ENCODE results near the gene DDX31. TPM values are rescaled to one million over a fixed set of nuclear protein-coding genes. Genes with fewer than 3 reads are reported as not detected.
A peak's percentile ranks its signal among the peaks of the same experiment; 100 is the strongest.

Gene DDX31
- total RNA-seq, 1 experiment from 2014 or later, result 26.2 TPM

DNA sequence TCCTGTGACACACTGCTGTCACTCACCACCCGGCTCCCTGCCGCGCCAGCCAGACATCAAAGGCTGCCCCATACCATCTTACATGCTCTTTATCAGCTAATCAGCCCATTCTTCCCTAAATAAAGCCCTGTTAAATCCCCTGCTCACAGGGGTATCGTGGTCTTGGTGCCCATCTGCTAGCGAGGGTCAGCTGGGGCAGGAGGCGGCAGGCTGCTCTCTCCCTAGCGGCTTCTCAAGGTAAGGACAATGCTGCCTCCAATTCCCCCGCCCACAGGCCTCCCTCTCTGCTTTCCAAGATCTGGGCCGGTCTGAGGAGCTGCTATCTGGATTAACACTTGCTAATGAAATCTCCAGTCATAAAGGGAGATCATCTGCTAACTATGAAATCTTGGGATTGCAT lies 60.6 kb downstream of the DDX31 start (continued):
- TF ChIP-seq, protein P1, sequence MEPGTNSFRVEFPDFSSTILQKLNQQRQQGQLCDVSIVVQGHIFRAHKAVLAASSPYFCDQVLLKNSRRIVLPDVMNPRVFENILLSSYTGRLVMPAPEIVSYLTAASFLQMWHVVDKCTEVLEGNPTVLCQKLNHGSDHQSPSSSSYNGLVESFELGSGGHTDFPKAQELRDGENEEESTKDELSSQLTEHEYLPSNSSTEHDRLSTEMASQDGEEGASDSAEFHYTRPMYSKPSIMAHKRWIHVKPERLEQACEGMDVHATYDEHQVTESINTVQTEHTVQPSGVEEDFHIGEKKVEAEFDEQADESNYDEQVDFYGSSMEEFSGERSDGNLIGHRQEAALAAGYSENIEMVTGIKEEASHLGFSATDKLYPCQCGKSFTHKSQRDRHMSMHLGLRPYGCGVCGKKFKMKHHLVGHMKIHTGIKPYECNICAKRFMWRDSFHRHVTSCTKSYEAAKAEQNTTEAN (CRISPR knock-in tag; IDR thresholded peaks at IDR 0.05), result no peak

DNA sequence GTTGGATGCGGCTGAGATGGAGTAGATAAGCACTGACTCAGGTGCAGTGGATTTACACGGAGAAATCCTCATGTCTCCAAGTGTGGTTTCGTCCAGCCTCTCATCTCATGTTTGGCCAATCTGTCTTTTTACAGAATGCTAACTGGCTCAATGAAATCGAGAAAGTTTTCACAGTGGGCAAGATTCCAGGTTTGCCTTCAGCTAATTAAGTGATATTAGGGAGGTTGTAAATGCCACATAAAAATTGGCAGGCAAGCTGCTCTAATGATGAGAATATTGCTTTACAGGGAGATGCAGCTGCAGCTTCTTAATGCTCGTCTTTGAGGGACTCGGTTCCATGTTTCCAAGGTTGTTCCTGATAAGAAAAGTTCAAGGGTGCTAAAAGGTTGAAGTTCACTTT lies 63.7 kb downstream of the DDX31 start:
- Mint-ChIP-seq H3K27me3 (ENCODE audit: low read depth) (no peaks in the 10 kb centered on the region), H3K27ac (peak overlapping the region; percentile 84; the same call in 1 of the 2 replicates), H3K9me3 (no peaks in the 10 kb centered on the region), H3K4me3 (no peak overlapping the region), H3K4me1 (peaks cover 8% of the 10 kb centered on the region), H3K36me3 (peaks cover 45% of the 10 kb centered on the region)
- TF ChIP-seq RORB (CRISPR knock-in tag; IDR thresholded peaks at IDR 0.05), result no peak
- no peak for TF ChIP-seq FOXK1 (CRISPR knock-in tag; IDR thresholded peaks at IDR 0.05)
- no peak for TF ChIP-seq SOX15 (CRISPR knock-in tag; IDR thresholded peaks at IDR 0.05)
- TF ChIP-seq, protein P2, sequence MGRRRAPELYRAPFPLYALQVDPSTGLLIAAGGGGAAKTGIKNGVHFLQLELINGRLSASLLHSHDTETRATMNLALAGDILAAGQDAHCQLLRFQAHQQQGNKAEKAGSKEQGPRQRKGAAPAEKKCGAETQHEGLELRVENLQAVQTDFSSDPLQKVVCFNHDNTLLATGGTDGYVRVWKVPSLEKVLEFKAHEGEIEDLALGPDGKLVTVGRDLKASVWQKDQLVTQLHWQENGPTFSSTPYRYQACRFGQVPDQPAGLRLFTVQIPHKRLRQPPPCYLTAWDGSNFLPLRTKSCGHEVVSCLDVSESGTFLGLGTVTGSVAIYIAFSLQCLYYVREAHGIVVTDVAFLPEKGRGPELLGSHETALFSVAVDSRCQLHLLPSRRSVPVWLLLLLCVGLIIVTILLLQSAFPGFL (CRISPR knock-in tag; IDR thresholded peaks at IDR 0.05; ENCODE audit: borderline replicate concordance), result no peak
- TF ChIP-seq, protein P3, sequence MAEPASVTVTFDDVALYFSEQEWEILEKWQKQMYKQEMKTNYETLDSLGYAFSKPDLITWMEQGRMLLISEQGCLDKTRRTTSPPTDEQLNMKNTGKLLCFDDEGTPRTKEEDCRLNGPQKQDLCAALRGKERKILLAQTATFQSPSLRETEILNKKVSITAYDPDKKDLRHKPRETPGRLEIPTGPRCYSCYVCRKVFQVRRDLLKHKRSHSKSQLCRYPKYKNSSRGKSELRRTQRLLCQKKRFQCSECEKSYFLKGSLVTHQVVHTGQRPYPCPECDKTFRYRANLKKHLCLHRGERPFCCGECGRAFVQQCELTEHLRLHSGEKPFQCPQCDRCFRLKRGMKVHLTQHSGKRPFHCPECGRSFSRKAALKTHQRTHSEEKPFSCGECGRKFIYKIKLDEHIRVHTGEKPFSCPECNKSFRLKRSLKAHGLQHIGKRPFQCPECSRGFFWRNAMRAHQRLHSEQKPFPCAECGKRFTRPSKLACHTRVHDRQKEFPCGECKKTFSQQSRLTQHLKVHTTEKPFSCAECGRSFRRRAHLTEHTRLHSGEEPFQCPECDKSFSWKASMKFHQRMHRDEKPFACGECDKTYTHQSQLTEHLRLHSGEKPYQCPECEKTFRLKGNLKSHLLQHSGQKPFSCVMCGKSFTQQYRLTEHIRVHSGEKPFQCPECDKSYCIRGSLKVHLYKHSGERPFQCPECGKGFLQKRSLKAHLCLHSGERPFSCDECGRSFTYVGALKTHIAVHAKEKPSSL (CRISPR knock-in tag; conservative IDR thresholded peaks at IDR 0.05), result no peak
- no peak for TF ChIP-seq NR1H2 (CRISPR knock-in tag; IDR thresholded peaks at IDR 0.05)
- TF ChIP-seq EMX1 (CRISPR knock-in tag; IDR thresholded peaks at IDR 0.05), result no peak
- TF ChIP-seq, protein P4, sequence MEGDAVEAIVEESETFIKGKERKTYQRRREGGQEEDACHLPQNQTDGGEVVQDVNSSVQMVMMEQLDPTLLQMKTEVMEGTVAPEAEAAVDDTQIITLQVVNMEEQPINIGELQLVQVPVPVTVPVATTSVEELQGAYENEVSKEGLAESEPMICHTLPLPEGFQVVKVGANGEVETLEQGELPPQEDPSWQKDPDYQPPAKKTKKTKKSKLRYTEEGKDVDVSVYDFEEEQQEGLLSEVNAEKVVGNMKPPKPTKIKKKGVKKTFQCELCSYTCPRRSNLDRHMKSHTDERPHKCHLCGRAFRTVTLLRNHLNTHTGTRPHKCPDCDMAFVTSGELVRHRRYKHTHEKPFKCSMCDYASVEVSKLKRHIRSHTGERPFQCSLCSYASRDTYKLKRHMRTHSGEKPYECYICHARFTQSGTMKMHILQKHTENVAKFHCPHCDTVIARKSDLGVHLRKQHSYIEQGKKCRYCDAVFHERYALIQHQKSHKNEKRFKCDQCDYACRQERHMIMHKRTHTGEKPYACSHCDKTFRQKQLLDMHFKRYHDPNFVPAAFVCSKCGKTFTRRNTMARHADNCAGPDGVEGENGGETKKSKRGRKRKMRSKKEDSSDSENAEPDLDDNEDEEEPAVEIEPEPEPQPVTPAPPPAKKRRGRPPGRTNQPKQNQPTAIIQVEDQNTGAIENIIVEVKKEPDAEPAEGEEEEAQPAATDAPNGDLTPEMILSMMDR (IDR thresholded peaks at IDR 0.05), result no peak
- TF ChIP-seq FOXJ3 (CRISPR knock-in tag; IDR thresholded peaks at IDR 0.05; ENCODE audit: borderline replicate concordance), result no peak
- TF ChIP-seq, protein P5, sequence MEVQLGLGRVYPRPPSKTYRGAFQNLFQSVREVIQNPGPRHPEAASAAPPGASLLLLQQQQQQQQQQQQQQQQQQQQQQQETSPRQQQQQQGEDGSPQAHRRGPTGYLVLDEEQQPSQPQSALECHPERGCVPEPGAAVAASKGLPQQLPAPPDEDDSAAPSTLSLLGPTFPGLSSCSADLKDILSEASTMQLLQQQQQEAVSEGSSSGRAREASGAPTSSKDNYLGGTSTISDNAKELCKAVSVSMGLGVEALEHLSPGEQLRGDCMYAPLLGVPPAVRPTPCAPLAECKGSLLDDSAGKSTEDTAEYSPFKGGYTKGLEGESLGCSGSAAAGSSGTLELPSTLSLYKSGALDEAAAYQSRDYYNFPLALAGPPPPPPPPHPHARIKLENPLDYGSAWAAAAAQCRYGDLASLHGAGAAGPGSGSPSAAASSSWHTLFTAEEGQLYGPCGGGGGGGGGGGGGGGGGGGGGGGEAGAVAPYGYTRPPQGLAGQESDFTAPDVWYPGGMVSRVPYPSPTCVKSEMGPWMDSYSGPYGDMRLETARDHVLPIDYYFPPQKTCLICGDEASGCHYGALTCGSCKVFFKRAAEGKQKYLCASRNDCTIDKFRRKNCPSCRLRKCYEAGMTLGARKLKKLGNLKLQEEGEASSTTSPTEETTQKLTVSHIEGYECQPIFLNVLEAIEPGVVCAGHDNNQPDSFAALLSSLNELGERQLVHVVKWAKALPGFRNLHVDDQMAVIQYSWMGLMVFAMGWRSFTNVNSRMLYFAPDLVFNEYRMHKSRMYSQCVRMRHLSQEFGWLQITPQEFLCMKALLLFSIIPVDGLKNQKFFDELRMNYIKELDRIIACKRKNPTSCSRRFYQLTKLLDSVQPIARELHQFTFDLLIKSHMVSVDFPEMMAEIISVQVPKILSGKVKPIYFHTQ (CRISPR knock-in tag; IDR thresholded peaks at IDR 0.05), result no peak
- TF ChIP-seq SMAD3 (CRISPR knock-in tag; IDR thresholded peaks at IDR 0.05; ENCODE audit: borderline replicate concordance), result no peak
- TF ChIP-seq, protein P6, sequence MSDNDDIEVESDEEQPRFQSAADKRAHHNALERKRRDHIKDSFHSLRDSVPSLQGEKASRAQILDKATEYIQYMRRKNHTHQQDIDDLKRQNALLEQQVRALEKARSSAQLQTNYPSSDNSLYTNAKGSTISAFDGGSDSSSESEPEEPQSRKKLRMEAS (CRISPR knock-in tag; IDR thresholded peaks at IDR 0.05), result no peak
- TF ChIP-seq SMAD4 (CRISPR knock-in tag; IDR thresholded peaks at IDR 0.05), result no peak
- TF ChIP-seq TEAD4 (CRISPR knock-in tag; IDR thresholded peaks at IDR 0.05), result no peak
- TF ChIP-seq IRF2 (CRISPR knock-in tag; IDR thresholded peaks at IDR 0.05; ENCODE audit: borderline replicate concordance, low read depth), result no peak
- TF ChIP-seq, protein P7, sequence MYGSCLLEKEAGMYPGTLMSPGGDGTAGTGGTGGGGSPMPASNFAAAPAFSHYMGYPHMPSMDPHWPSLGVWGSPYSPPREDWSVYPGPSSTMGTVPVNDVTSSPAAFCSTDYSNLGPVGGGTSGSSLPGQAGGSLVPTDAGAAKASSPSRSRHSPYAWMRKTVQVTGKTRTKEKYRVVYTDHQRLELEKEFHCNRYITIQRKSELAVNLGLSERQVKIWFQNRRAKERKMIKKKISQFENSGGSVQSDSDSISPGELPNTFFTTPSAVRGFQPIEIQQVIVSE (CRISPR knock-in tag; IDR thresholded peaks at IDR 0.05; ENCODE audit: borderline replicate concordance), result no peak
- TF ChIP-seq, protein P8, sequence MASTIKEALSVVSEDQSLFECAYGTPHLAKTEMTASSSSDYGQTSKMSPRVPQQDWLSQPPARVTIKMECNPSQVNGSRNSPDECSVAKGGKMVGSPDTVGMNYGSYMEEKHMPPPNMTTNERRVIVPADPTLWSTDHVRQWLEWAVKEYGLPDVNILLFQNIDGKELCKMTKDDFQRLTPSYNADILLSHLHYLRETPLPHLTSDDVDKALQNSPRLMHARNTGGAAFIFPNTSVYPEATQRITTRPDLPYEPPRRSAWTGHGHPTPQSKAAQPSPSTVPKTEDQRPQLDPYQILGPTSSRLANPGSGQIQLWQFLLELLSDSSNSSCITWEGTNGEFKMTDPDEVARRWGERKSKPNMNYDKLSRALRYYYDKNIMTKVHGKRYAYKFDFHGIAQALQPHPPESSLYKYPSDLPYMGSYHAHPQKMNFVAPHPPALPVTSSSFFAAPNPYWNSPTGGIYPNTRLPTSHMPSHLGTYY (CRISPR knock-in tag; IDR thresholded peaks at IDR 0.05), result no peak
- ATAC-seq (no peak), DNase-seq (ENCODE audit: low spot score) (no peak)
- ChIA-PET CTCF (no interaction called here), POLR2A (no interaction called here)

Data from WTC11 (cell line).